ENCODE measurements around the gene SSNA1. TPM values are rescaled to one million over a fixed set of nuclear protein-coding genes. Genes with fewer than 3 reads are reported as not detected.

The SSNA1 gene
- total RNA-seq, 2 experiments from 2014 or later, result 48.2 to 49.9 TPM

DNA sequence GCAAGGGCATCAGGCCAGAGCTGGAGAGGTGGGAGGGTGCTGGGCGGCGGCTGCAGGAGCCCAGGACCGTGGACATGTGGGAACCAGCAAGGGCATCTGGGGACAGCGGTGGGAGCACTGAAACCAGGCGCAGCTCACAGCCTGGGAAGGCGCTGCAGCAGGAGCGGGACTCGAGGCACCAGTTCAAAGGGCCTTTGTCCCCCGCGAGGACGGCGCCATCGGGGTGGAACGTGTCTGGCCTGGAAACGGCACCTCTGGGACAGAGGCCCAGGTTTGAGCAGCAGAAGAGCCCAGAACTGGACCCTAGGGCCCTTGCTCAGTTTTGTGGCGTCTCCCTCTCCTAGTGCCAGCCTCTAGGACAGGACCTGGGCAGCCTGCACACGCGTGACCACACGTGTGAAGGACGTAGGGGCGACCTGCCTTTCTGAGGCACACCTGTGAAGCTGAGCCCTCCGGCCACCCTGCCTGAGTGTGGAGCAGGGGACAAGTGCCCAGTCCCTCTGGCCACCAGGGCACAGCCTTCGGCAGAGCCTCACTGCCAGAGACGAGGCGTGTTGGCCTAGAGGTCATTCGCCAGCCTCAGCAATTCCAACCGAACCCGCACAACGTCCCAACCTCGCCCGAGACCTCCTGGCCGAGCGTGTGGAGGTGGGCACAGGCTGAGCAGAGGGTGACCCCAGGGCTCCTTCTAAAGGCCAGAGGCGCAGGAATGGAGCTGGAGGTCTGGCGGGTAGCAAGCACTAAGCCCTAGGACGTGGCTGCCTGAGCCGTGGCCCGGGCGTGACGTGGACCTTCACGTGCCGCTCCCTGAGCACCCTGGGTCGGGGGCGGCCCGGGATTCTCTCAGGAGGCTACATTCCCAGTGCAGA lies 14.4 kb upstream of the SSNA1 start:
- H3K4me3 Mint-ChIP-seq, result no peak overlapping the region
- H3K9me3 Mint-ChIP-seq, result no peaks in the 10 kb centered on the region
- peaks cover 14% of the 10 kb centered on the region for H3K27me3 Mint-ChIP-seq (ENCODE audit: low read depth)
- H3K27ac Mint-ChIP-seq, result no peak overlapping the region
- intact Hi-C loops (cut with micrococcal nuclease), result loop anchor here (2.0 to 5.0 kb wide), 2 partner anchors 17 to 47 kb away; no protein-coding TSS in a partner anchor
- H3K4me1 Mint-ChIP-seq (ENCODE audit: low read depth), result peaks cover 8% of the 10 kb centered on the region
- CTCF ChIA-PET, result interaction anchor here (0.6 kb wide), 1 partner anchor 53 kb away, joined by 4 read pairs; no protein-coding TSS in a partner anchor
- DNase-seq, result no peak
- H3K36me3 Mint-ChIP-seq (ENCODE audit: low read depth), result peaks cover 2% of the 10 kb centered on the region

GRCh38 chr9:137174722-137175293 lies 13.7 kb upstream of the SSNA1 start:
- intact Hi-C loops (cut with micrococcal nuclease), result loop anchor here (5.0 kb wide), 2 partner anchors 48 to 58 kb away; no protein-coding TSS in a partner anchor
- DNase-seq, result peak; percentile 31
- no peak overlapping the region for H3K27ac Mint-ChIP-seq

GRCh38 chr9:137175345-137175961 lies 13.0 kb upstream of the SSNA1 start:
- H3K27me3 Mint-ChIP-seq (ENCODE audit: low read depth), result peaks cover 9% of the 10 kb centered on the region
- H3K36me3 Mint-ChIP-seq (ENCODE audit: low read depth), result peaks cover 2% of the 10 kb centered on the region
- intact Hi-C loops (cut with micrococcal nuclease), result loop anchor here (5.0 kb wide), 1 partner anchor 58 kb away; no protein-coding TSS in a partner anchor
- no peak overlapping the region for H3K4me3 Mint-ChIP-seq
- peak; percentile 60 for DNase-seq
- peaks cover 8% of the 10 kb centered on the region for H3K4me1 Mint-ChIP-seq (ENCODE audit: low read depth)
- H3K9me3 Mint-ChIP-seq, result no peaks in the 10 kb centered on the region
- H3K27ac Mint-ChIP-seq, result no peak overlapping the region
- CTCF ChIA-PET, result interaction anchor here (0.6 to 1.9 kb wide), 6 partner anchors 12 to 108 kb away, joined by 3 to 5 read pairs (median 3); no protein-coding TSS in a partner anchor

More at GRCh38 chr9:137174722-137175293, 13.7 kb upstream of the SSNA1 start:
- Mint-ChIP-seq H3K4me3 (no peak overlapping the region), H3K36me3 (ENCODE audit: low read depth) (peaks cover 2% of the 10 kb centered on the region), H3K27me3 (ENCODE audit: low read depth) (peaks cover 14% of the 10 kb centered on the region), H3K4me1 (ENCODE audit: low read depth) (peaks cover 8% of the 10 kb centered on the region), H3K9me3 (no peaks in the 10 kb centered on the region)
- CTCF ChIA-PET, result interaction anchor here (0.6 to 1.9 kb wide), 5 partner anchors 13 to 56 kb away, joined by 3 to 5 read pairs (median 3); no protein-coding TSS in a partner anchor

- CTCF ChIA-PET, result interaction anchor here (0.7 to 1.9 kb wide), 4 partner anchors 13 to 268 kb away, joined by 3 to 5 read pairs (median 4); no protein-coding TSS in a partner anchor
- no peak for DNase-seq
- Mint-ChIP-seq H3K4me1 (ENCODE audit: low read depth) (peaks cover 8% of the 10 kb centered on the region), H3K9me3 (no peaks in the 10 kb centered on the region), H3K27me3 (ENCODE audit: low read depth) (peaks cover 4% of the 10 kb centered on the region), H3K27ac (no peak overlapping the region), H3K36me3 (ENCODE audit: low read depth) (peaks cover 2% of the 10 kb centered on the region), H3K4me3 (no peak overlapping the region)
- intact Hi-C loops (cut with micrococcal nuclease), result loop anchor here (5.0 kb wide), 1 partner anchor 59 kb away; no protein-coding TSS in a partner anchor
These were observed 11.9 kb upstream of the SSNA1 start for GRCh38 chr9:137176302-137177182.

GRCh38 chr9:137178201-137178938 lies 10.1 kb upstream of the SSNA1 start:
- H3K27me3 Mint-ChIP-seq (ENCODE audit: low read depth), result no peaks in the 10 kb centered on the region
- H3K4me1 Mint-ChIP-seq (ENCODE audit: low read depth), result peaks cover 5% of the 10 kb centered on the region
- CTCF ChIA-PET, result interaction anchor here (1.1 kb wide), 1 partner anchor 58 kb away, joined by 3 read pairs; no protein-coding TSS in a partner anchor
- H3K27ac Mint-ChIP-seq, result no peak overlapping the region
- H3K4me3 Mint-ChIP-seq, result no peak overlapping the region
- intact Hi-C loops (cut with micrococcal nuclease), result loop anchor here (5.0 kb wide), 1 partner anchor 61 kb away; no protein-coding TSS in a partner anchor
- DNase-seq, result no peak
- no peaks in the 10 kb centered on the region for H3K9me3 Mint-ChIP-seq
- peaks cover 5% of the 10 kb centered on the region for H3K36me3 Mint-ChIP-seq (ENCODE audit: low read depth)

- CTCF ChIA-PET, result no interaction called here
- no peak overlapping the region for H3K4me3 Mint-ChIP-seq
- H3K36me3 Mint-ChIP-seq (ENCODE audit: low read depth), result peaks cover 5% of the 10 kb centered on the region
- peaks cover 6% of the 10 kb centered on the region for H3K4me1 Mint-ChIP-seq (ENCODE audit: low read depth)
- intact Hi-C loops (cut with micrococcal nuclease), result loop anchor here (5.0 kb wide), 1 partner anchor 62 kb away; no protein-coding TSS in a partner anchor
- H3K9me3 Mint-ChIP-seq, result no peaks in the 10 kb centered on the region
- H3K27ac Mint-ChIP-seq, result peak overlapping the region; percentile 53
- DNase-seq, result no peak
- no peaks in the 10 kb centered on the region for H3K27me3 Mint-ChIP-seq (ENCODE audit: low read depth)
These were observed 9.4 kb upstream of the SSNA1 start for GRCh38 chr9:137178939-137179630.

GRCh38 chr9:137179761-137180160 lies 8.7 kb upstream of the SSNA1 start:
- peaks cover 9% of the 10 kb centered on the region for H3K4me1 Mint-ChIP-seq (ENCODE audit: low read depth)
- DNase-seq, result no peak
- H3K36me3 Mint-ChIP-seq (ENCODE audit: low read depth), result peaks cover 8% of the 10 kb centered on the region
- H3K9me3 Mint-ChIP-seq, result no peaks in the 10 kb centered on the region
- H3K4me3 Mint-ChIP-seq, result no peak overlapping the region
- CTCF ChIA-PET, result no interaction called here
- intact Hi-C loops (cut with micrococcal nuclease), result loop anchor here (5.0 kb wide), 1 partner anchor 62 kb away; no protein-coding TSS in a partner anchor
- H3K27me3 Mint-ChIP-seq (ENCODE audit: low read depth), result no peaks in the 10 kb centered on the region
- no peak overlapping the region for H3K27ac Mint-ChIP-seq

DNA sequence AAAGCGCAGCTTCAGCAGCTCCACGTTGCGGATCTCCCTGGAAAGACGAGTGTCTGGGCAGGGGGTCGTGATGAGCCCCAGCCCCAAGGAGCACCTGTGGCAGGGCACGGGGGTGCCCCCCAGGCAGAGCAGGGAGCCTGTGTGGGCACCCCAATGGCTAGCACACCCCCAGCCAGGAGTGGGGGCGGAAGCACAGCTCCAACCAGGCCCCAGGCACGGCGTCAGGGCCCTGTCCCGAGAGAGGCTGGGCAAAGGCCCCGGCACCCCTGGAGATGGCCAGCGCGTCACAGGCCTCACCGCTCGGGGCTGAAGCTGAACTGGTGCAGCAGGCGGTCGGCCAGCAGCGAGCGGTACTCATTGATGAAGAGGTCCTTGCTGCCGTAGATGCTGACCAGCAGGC lies 8.0 kb upstream of the SSNA1 start:
- CTCF ChIA-PET, result interaction anchor here (0.5 kb wide), 1 partner anchor 113 kb away, joined by 3 read pairs; no protein-coding TSS in a partner anchor
- Mint-ChIP-seq H3K9me3 (no peaks in the 10 kb centered on the region), H3K27ac (no peak overlapping the region), H3K27me3 (ENCODE audit: low read depth) (no peaks in the 10 kb centered on the region), H3K36me3 (ENCODE audit: low read depth) (peaks cover 8% of the 10 kb centered on the region), H3K4me3 (no peak overlapping the region), H3K4me1 (ENCODE audit: low read depth) (peaks cover 9% of the 10 kb centered on the region)
- intact Hi-C loops (cut with micrococcal nuclease), result no loop called here
- no peak for DNase-seq

GRCh38 chr9:137181680-137182079 lies 6.8 kb upstream of the SSNA1 start:
- DNase-seq, result no peak
- CTCF ChIA-PET, result no interaction called here
- Mint-ChIP-seq H3K27me3 (ENCODE audit: low read depth) (no peaks in the 10 kb centered on the region), H3K4me3 (no peak overlapping the region), H3K4me1 (ENCODE audit: low read depth) (peaks cover 12% of the 10 kb centered on the region), H3K9me3 (no peaks in the 10 kb centered on the region), H3K27ac (no peak overlapping the region), H3K36me3 (ENCODE audit: low read depth) (peaks cover 8% of the 10 kb centered on the region)
- intact Hi-C loops (cut with micrococcal nuclease), result no loop called here

DNA sequence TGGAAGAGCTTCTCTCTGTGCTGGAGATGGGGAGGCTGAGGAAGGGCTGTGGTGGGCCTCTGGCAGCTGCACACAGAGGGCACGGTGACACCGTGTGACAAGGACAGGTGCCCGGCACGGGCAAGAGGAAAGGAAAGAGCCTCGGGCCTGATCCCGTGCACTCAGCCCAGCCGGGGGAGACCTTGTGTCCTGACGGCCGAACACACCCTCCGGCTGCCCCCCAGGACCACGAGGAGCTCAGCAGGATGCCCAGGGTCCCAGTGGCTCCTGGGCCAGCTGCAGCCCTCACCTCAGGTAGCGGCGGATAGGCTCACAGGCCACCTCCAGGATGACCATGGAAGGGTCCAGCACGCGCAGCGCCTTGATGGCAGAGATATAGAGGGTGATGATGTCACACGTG lies 5.6 kb upstream of the SSNA1 start:
- Mint-ChIP-seq H3K4me1 (ENCODE audit: low read depth) (peaks cover 23% of the 10 kb centered on the region), H3K9me3 (no peaks in the 10 kb centered on the region), H3K27ac (no peak overlapping the region), H3K4me3 (no peak overlapping the region), H3K36me3 (ENCODE audit: low read depth) (peaks cover 7% of the 10 kb centered on the region), H3K27me3 (ENCODE audit: low read depth) (no peaks in the 10 kb centered on the region)
- intact Hi-C loops (cut with micrococcal nuclease), result no loop called here
- no peak for DNase-seq
- CTCF ChIA-PET, result no interaction called here

Measured in activated naive CD4-positive, alpha-beta T cell treated with anti-CD3 and anti-CD28 coated beads for 36 hours (primary cell).